SKM-1 treated with dmso at 0.1 percent for 144 hours (cell line): ENCODE measurements around the gene BCAS4.
"Not testable (repeated sequence)": the region's sequence is repeated elsewhere in the genome, so short reads cannot be mapped to it uniquely, and the experiment has no call there.

ENCODE experiments used
- DNase-seq: peaks from one replicate; lab custom pipeline; 2025; ENCODE audit not compliant: unreplicated experiment; lab: John Stamatoyannopoulos, UW

Gene BCAS4

DNA sequence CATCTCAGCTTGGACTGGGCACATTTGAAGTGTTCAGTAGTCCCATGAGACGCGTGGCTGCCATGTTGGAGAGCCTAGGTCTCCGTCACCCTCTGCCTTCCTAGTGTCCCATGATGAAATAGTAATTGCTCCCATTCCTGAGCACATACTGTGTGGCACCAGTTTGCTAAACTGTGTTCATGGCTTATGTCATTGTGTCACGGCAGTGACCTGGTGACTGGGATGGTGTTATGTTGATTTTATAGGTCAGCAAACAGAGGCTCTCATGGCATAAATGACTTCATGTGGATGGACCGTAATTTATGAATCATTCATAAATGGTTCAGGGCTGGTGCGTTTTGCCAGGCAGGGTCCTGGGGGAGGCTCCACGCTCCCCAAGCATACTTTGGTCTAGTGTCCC lies 3.8 kb downstream of the BCAS4 start:
- DNase-seq = no peak

DNA sequence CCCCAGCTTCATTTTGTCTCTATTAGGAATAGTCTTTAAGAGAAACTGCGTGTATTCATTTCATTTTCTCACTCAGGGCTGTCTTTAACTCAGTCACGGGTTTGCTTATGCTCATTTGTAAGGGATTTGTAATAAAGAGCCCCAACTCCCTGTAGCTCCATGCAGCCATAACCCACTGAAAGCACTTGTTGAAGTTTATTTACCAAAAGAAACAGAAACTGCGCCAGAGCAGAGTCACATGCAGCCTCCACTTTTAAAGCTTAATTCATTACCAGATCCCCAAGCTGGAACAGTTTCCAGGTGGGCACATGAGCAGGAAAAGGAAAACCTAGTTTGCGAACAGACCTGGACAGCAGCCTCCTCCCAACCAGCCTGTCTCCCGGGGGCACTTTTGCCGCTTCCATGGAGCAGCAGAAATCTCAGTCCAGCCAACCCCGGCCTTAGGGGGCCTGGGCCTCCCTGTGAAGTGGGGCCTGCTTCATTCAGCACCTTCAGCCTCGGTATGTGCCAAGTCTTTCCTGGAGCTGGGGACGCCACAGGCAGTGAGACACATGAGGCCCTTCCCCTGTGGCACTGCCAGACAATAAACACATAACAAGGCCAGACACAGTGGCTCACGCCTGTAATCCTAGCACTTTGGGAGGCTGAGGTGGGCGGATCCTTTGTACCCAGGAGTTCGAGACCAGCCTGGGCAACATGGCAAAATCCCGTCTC lies 4.5 kb downstream of the BCAS4 start:
- DNase-seq = no peak

DNA sequence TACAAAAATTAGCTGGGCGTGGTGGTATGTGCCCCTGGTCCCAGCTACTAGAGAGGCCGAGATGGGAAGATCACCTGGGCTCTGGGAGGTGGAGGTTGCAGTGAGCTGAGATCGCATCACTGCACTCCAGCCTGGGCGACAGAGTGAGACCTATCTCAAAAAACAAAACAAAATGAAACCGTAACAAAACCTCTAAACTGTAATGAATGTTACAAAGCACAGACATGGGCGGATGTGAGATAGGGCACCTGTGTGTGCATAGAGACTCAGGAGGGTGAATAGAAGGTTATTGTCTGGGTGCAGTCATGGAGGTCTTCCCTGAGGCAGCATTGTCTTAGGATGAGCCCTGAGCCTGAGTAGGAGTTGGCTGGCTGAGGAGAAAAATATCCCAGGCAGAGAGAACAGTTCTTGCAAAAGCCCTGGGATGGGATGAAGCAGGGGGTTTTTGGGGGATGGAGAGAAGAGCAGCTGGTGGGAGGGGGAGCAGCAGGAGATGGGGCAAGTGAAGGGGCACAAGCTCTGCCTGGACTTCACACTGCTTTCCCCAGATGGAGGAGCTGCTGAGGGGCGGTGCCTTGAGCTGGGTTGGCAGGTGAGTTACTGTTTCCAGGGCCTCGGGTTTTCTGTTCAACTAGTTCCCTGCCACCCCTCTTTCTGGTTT lies 5.2 kb downstream of the BCAS4 start:
- DNase-seq = no peak

DNA sequence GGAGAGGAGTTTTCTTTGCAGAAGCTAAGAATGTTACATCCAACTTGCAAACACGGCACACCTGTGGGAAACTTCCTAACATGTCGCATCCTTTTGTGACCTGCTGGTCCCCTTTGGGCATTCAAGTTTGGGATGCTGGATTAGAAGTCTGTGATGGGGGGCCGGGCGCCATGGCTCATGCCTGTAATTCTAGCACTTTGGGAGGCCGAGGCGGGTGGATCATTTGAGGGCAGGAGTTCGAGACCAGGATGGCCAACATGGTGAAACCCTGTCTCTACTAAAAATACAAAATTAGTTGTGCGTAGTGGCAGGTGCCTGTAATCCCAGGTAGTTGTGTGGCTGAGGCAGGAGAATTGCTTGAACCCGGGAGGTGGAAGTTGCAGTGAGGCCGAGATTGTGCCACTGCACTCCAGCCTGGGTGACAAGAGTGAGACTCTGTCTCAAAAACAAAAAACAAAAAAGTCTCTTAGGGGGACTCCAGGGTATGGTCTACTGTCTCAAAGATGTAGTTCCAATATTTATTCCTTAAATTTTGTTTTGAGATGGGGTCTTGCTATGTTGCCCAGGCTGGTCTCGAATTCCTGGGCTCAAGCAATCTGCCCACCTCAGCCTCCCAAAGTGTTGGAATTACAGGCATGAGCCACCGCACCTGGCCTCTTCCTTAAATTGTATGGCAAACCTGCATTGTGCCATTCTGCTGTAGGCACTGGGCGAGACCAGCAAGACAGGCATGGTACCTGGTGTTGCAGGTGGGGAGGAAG lies 6.3 kb downstream of the BCAS4 start:
- DNase-seq = not testable (repeated sequence)

DNA sequence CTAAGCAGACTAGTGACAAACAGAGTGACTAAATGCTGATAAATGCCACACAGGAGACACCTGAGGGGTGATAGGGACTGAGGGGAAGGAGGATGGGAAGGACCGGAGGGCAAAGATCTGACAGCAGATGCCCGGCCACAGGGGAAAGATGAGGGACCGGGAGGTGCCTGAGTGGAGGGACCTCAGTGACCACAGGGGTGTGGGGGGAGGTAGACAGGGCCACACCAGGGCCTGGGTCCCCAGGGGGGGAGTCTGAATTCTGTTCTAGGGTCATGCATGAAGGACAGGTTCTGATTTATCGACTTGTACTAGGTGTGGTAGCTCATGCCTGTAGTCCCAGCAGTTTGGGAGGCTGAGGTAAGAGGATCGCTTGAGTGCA lies 6.9 kb downstream of the BCAS4 start:
- DNase-seq = no peak

DNA sequence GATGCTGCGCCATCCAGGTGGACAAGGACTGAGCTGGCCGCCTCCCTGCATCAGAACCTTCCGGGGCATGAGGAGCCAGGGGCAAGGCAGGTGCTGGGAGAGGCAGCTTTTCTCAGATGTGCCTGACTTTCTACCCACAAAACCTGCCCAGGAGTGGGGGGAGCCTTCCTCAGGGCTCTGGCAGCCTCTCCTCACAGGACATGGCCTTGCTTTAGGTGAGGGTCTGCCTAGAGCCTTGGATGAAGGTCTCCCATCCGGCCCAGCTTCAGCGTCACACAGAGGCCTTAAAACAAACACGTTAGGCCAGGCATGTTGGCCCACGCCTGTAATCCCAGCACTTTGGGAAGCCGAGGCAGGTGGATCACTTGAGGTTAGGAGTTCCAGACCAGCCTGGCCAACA lies 7.4 kb downstream of the BCAS4 start:
- no peak for DNase-seq

DNA sequence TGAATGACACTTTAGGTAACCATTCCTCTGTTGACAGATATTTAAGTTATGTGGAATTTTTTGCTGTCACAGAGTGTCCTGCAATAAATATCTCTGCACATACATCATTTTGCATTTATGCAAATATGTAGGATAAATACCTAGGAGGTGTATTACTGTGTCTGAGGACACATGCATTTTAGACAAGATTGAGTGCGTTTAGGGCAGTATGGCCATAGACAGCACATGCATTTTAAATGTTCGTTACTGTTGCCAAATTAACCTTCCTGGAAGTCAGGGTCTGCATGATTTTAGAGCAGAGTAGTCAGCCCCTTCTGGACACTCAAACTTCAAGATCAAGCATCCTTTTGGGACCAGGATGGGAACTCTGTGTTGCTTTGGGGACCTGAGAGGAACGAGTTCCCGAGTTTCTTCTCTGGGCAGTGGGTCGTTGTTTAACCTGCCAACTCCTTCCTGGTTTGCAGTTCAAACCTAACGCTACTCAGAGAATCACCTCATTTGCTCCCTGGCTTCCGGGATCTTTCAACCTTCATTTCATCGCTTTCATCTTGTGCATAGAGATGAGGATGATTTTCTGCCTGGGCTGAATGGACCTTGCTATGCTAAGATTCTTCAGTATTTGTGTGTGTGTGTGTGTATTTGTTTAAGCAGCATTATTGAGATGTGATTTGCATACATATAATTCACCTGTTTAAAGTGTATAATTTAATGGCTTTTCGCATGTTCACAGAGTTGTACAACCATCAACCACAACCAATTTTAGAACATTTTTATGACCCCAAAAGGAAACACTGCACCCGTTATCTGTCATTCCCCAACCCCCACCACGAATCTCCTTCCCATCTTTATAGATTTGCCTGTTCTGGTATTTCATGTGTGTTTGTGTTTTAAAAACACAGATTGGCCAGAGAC lies 9.8 kb downstream of the BCAS4 start:
- DNase-seq = no peak

DNA sequence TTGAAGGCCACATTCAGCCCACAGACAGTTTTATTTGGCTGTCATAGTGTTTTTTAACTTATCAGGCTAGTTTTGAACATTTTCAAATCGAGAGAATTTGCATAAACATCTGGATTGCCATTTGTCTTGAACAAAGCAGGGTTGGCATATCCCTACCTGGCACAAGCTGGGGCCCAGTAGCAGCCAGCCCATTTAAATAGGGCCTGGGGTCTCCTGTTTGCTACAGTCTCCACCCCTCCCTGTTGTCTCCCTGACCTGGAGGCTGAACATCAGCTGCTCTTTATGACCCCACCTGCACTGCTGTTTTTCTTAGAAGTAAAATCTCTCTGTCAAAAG lies 10.5 kb downstream of the BCAS4 start:
- no peak for DNase-seq

DNA sequence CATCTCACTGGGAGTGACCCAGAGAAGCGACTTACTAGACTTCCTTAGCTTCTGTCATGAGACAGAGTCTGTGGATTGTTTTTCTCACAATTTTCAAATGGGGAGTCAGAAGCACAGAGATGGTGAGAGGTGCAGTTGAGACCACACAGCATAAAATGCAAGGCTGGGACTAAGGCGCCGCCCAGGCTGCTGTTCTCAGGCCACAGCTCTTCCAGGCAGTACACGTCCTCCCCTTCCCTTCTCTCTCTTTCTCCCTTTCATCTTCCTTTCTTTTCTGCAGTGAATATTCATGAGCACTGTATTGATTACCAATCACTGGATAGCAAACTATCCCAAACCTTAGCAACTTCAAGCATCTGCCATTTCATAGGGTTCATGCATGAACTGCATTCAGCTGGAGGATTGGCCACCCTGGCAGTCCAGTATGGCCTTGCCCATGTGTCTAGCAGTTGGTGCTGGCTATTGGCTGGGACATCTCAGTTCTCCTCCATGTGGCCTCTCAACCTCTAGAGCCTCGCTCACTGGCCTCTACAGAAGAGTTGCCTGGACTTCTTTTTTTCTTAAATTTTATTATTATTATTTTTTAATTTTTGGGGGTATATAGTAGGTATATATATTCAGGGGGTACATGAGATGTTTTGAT lies 11.4 kb downstream of the BCAS4 start:
- no peak for DNase-seq

DNA sequence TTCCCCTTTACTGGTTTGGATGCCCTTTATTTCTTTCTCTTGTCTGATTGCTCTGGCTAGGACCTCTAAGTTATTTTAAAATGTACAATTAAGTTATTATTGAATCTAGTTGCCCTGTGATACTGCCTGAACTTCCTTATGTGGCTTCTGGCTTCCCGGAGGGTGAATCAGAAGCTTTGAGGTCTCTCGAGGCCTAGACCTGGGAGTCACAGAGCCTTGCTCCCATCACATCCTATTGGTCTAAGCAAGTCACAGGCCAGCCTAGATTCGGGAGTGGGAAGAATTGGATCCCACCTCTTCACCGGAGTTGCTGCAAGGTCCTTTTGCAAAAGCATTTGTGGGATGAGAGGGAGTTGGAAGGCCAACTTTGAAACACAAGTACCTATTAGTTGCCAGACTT lies 15.2 kb downstream of the BCAS4 start:
- DNase-seq = no peak

DNA sequence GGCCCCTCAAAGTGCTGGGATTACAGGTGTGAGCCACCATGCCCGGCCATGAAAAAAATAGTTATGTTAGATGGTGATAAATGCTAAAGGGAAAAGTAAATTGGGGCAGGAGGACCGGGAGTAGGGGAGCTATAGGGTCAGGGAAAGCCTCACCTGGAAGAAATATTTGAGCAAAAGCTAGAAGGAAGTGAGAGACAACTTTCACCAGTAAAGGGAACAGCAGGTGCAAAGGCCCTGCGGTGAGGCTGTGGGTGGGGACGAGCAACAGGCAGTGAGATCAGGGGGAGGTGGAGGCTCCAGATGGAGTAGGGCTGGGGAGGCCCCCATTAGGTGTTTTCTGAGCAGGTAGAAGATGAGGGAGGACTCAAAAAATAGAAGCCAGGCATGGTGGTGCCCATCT lies 16.0 kb downstream of the BCAS4 start:
- no peak for DNase-seq

DNA sequence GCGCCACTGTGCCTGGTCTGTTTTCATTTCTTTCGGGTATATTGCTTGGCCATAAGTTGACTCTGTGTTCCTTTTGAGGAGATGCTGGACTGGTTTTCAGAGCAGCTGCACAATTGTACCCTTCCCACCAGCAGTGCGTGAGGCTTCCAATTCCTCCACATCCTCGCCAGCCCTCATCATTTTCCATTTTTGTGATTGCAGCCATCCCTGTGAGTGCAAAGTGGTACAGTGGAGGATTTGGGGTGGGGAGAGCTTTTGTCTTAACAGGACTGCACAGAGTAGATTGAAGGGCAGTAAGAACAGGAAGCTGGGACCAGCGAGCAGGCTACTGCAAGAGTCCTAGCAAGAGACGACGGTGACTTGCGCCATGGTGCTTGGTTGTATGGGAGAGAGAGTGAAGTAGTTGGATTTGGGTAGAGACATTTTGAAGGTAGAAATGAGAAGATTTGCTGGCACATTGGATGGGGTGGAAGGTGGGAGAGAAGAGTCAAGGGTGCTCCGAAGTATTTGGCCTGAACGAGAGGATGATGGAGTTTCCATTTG lies 18.3 kb downstream of the BCAS4 start:
- DNase-seq = no peak

DNA sequence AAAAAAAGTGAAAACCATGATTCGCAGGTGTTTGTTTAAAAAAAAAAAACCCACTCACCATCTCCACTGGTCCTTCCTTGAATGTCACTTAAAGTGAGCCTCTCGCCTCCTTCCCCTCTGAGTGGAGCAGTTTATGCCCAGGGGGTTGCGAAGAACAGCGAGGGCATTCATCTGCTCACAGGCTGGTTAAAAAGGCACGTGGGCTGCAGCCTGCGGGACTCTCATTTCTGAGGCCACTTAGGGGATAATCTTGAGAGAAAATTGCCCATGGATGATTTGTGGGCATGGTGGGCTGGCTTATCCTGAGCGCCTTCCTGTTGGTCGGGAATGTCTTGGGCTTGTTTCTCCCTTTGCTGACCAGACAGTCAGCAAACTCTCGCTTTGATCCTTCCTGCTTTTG lies 18.9 kb downstream of the BCAS4 start:
- DNase-seq = no peak

DNA sequence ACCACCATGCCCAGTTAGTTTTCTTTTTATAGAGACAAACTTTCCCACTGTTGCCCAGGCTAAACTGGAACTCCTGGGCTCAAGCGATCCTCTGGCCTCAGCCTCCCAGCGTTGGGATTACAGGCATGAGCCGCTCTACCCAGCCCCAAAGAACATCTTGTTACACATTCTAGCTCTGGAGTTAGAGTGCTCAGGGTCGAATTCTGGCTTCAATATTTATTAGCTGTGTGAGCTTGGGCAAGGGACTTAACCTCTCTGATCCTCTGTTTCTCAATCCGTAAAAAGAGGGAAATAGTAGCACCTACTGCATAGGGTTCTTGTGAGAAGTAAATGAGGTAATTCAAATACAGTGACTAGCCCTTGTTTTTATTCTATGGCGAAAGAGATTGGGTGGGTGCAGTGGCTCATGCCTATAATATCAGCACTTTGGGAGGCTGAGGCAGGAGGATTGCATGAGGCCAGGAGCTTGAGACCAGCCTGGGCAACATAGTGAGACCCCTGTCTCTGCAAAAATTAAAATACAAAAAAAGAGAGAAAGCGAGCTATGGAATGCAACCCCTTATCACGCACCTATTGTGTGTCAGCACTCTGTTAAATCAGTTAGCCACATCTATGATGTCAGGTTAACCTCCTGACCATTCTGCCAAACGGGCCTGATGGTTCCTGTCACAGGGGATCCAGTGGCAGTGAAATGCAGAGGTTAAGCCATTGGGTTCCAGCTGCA lies 19.7 kb downstream of the BCAS4 start:
- DNase-seq = no peak

DNA sequence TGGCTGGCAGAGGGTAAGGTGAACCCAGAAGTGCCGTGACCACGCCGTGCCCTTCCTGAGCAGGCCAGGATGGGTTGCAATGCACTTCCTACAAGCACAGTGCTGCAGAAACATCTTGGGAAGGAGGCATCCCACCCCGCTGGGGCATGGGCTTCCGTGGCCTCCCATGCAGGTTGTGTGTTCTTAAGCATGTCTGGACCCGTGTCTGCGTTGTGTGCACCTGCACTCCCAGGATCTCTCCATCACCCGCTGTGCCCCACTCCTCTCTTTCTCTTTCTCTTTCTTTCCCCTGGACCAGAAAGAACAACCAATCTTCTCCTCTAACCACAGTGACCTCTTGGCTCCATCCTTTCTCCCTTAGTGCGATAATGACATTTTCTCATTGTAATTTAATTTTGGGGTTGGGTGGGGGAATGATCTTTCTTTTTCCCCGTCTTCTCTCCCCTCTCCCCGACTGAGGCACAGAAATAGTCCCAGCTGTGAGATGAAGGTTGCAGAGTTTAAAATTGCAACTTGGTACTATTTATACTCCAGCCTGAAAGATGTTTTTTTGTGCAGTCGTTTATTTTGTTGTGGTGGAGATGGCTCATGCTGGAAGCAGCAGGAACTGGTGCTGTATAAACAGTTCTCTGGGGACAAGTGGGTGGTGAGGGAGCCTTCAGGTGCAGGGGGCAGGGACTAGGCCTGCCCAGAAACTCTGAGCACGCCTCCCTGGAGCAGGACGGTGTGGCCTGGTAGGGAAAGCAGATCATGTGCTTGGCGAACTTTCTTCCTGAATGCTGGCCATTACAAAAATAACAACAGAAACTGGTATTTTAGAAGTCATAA lies 20.5 kb downstream of the BCAS4 start:
- DNase-seq = no peak

DNA sequence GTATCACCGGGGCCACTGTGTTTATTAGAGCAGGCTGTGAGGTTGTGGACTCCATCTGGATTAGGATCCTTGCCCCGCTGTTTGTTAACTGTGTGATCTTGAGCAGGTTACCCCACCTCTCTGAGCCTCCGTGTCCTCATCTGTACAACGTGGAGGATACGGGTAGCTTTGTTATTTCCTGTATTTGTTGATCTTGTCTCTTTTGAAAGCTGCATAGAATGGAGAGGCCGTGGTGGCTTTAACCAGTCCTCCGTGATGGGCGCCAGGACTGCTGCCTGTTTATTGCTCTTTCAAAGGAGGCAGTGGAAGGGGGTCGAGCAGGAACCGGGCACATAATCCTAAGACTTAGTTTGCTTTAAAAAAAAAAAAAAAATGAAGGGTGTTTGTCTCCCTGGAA lies 22.9 kb downstream of the BCAS4 start:
- DNase-seq = no peak

DNA sequence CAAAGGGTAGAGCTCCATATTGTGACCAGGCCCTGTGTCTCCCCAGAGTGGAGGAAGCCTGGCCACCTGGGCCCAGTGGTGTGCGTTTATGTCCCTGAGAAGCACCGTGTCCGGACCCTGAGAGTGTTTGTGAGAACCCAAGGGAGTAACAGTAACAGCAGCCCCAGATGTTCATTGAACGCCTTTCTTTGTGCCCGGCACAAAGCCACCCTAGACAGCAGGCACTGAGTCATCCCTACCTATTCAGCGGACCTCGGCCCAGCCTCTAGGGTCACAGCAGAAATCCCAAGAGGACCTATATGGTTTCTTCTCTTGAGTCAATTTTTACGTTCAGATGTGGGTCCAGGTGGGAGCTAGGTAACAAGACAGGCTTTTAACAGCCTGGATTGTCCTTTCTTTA lies 24.5 kb downstream of the BCAS4 start:
- DNase-seq = no peak

DNA sequence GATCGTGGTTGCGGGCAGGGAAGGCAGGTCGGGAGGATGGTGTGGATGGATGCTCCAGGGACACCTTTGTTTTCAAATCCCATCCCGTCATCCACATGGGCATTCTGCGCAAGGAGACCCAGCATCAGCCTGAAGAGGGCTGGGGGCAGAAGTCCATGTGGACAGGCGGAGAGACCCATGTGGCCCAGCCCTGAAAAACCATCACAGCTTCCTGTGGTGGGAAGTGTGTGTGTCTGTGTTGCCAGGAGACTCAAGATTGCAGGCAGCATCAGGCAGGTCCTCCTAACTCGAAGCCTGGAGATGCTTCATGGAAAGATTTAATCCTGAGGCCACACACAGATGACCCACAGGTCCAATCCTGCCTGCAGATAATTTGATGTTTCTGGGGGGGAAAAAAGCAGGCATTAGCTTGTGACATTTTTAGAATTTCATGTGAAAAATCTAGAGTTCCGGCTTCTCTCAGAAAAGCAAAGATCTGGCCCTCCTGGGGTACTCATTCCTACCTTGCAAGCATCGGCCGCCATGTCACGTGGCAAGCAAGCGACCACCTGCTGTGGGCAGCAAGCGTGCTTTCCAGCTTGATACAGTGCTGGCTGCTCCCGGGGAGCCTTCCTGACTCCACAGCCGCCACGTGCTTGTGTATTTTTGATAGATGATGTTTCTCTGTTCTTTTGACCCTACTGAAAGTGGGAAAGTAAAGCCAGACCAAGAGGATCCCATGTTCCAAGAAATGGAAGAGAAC lies 25.8 kb downstream of the BCAS4 start:
- no peak for DNase-seq
